Skeletal muscle satellite cell (primary cell): Measurements from ENCODE around the gene RASAL2.
A peak's percentile ranks its signal among the peaks of the same experiment; 100 is the strongest.

ENCODE experiments used
- H3K27me3 ChIP-seq: 2 replicates; pipeline ENCODE4 v1.7.0; 2013; ENCODE audit warnings: low read length; ENCODE audit not compliant: control insufficient read depth, insufficient read depth
- H3K36me3 ChIP-seq: 2 replicates; pipeline ENCODE4 v1.7.0; 2013; ENCODE audit warnings: mild to moderate bottlenecking, control low read depth, low read length; ENCODE audit not compliant: insufficient read depth
- H3K4me1 ChIP-seq: 2 replicates; pipeline ENCODE4 v1.7.0; 2013; ENCODE audit warnings: low read length; ENCODE audit not compliant: control insufficient read depth, insufficient read depth
- H3K4me2 ChIP-seq: 2 replicates; pipeline ENCODE4 v1.7.0; 2013; ENCODE audit warnings: mild to moderate bottlenecking, low read length
- H3K4me3 ChIP-seq: 2 replicates; pipeline ENCODE4 v1.7.0; 2013; ENCODE audit warnings: low read length
- H3K9ac ChIP-seq: 2 replicates; pipeline ENCODE4 v1.7.0; 2013; ENCODE audit warnings: mild to moderate bottlenecking, low read depth, low read length, moderate library complexity
- H3K9me3 ChIP-seq: replicated peaks from 2 replicates; pipeline ENCODE4 v1.7.0; 2013; ENCODE audit warnings: mild to moderate bottlenecking, control low read depth, low read length

RASAL2 gene

GRCh38 chr1:178450871-178451270 is 357.0 kb downstream of the RASAL2 start:
- Histone ChIP-seq H3K4me1 (peaks cover 13% of the 10 kb centered on the region), H3K36me3 (peaks cover 24% of the 10 kb centered on the region), H3K9me3 (no peaks in the 10 kb centered on the region), H3K9ac (no peak overlapping the region), H3K27me3 (no peaks in the 10 kb centered on the region), H3K4me2 (no peak overlapping the region), H3K4me3 (no peak overlapping the region)

GRCh38 chr1:178451529-178451928 is 357.6 kb downstream of the RASAL2 start:
- H3K36me3 ChIP-seq, result peaks cover 25% of the 10 kb centered on the region
- no peaks in the 10 kb centered on the region for H3K9me3 ChIP-seq
- H3K9ac ChIP-seq, result no peak overlapping the region
- no peaks in the 10 kb centered on the region for H3K27me3 ChIP-seq
- H3K4me2 ChIP-seq, result peak overlapping the region; percentile 23
- peaks cover 13% of the 10 kb centered on the region for H3K4me1 ChIP-seq
- H3K4me3 ChIP-seq, result no peak overlapping the region

GRCh38 chr1:178452013-178452412 is 358.1 kb downstream of the RASAL2 start:
- peaks cover 13% of the 10 kb centered on the region for H3K4me1 ChIP-seq
- no peaks in the 10 kb centered on the region for H3K9me3 ChIP-seq
- H3K9ac ChIP-seq, result no peak overlapping the region
- H3K4me2 ChIP-seq, result no peak overlapping the region
- no peak overlapping the region for H3K4me3 ChIP-seq
- H3K27me3 ChIP-seq, result no peaks in the 10 kb centered on the region
- peaks cover 24% of the 10 kb centered on the region for H3K36me3 ChIP-seq

GRCh38 chr1:178456472-178456871 is 362.6 kb downstream of the RASAL2 start:
- Histone ChIP-seq H3K4me3 (no peak overlapping the region), H3K4me1 (peaks cover 5% of the 10 kb centered on the region), H3K9ac (no peak overlapping the region), H3K36me3 (peaks cover 40% of the 10 kb centered on the region), H3K27me3 (no peaks in the 10 kb centered on the region), H3K4me2 (no peak overlapping the region), H3K9me3 (no peaks in the 10 kb centered on the region)

- no peaks in the 10 kb centered on the region for H3K9me3 ChIP-seq
- H3K4me1 ChIP-seq, result no peaks in the 10 kb centered on the region
- no peak overlapping the region for H3K4me3 ChIP-seq
- no peak overlapping the region for H3K4me2 ChIP-seq
- H3K27me3 ChIP-seq, result no peaks in the 10 kb centered on the region
- no peak overlapping the region for H3K9ac ChIP-seq
- peaks cover 34% of the 10 kb centered on the region for H3K36me3 ChIP-seq
These were observed 363.7 kb downstream of the RASAL2 start for GRCh38 chr1:178457651-178458050.

GRCh38 chr1:178458203-178458602 is 364.3 kb downstream of the RASAL2 start:
- Histone ChIP-seq H3K4me3 (no peak overlapping the region), H3K9ac (no peak overlapping the region)

GRCh38 chr1:178461104-178461503 is 367.2 kb downstream of the RASAL2 start:
- H3K4me2 ChIP-seq, result no peak overlapping the region
- H3K27me3 ChIP-seq, result no peaks in the 10 kb centered on the region
- H3K4me3 ChIP-seq, result no peak overlapping the region
- no peaks in the 10 kb centered on the region for H3K9me3 ChIP-seq
- H3K36me3 ChIP-seq, result peaks cover 33% of the 10 kb centered on the region
- no peak overlapping the region for H3K9ac ChIP-seq
- H3K4me1 ChIP-seq, result peaks cover 16% of the 10 kb centered on the region

More at GRCh38 chr1:178458203-178458602, 364.3 kb downstream of the RASAL2 start:
- no peaks in the 10 kb centered on the region for H3K4me1 ChIP-seq
- H3K4me2 ChIP-seq, result no peak overlapping the region
- no peaks in the 10 kb centered on the region for H3K27me3 ChIP-seq
- peaks cover 31% of the 10 kb centered on the region for H3K36me3 ChIP-seq
- no peaks in the 10 kb centered on the region for H3K9me3 ChIP-seq

- H3K4me1 ChIP-seq, result peaks cover 16% of the 10 kb centered on the region
- H3K4me2 ChIP-seq, result no peak overlapping the region
- no peaks in the 10 kb centered on the region for H3K27me3 ChIP-seq
- H3K9me3 ChIP-seq, result no peaks in the 10 kb centered on the region
- H3K4me3 ChIP-seq, result no peak overlapping the region
- H3K36me3 ChIP-seq, result peaks cover 33% of the 10 kb centered on the region
- H3K9ac ChIP-seq, result no peak overlapping the region
These were observed 367.8 kb downstream of the RASAL2 start for GRCh38 chr1:178461701-178462100.

- Histone ChIP-seq H3K27me3 (no peaks in the 10 kb centered on the region), H3K4me1 (peaks cover 16% of the 10 kb centered on the region), H3K9ac (no peak overlapping the region), H3K36me3 (peaks cover 26% of the 10 kb centered on the region), H3K4me3 (no peak overlapping the region), H3K4me2 (no peak overlapping the region), H3K9me3 (no peaks in the 10 kb centered on the region)
These were observed 370.2 kb downstream of the RASAL2 start for GRCh38 chr1:178464141-178464540.

- peaks cover 16% of the 10 kb centered on the region for H3K4me1 ChIP-seq
- H3K4me3 ChIP-seq, result no peak overlapping the region
- no peak overlapping the region for H3K4me2 ChIP-seq
- H3K9ac ChIP-seq, result no peak overlapping the region
- peaks cover 30% of the 10 kb centered on the region for H3K36me3 ChIP-seq
- no peaks in the 10 kb centered on the region for H3K27me3 ChIP-seq
- H3K9me3 ChIP-seq, result no peaks in the 10 kb centered on the region
These were observed 370.7 kb downstream of the RASAL2 start for GRCh38 chr1:178464566-178464965.

- Histone ChIP-seq H3K4me2 (no peak overlapping the region), H3K36me3 (peaks cover 30% of the 10 kb centered on the region), H3K27me3 (no peaks in the 10 kb centered on the region), H3K9me3 (no peaks in the 10 kb centered on the region), H3K9ac (no peak overlapping the region), H3K4me1 (peaks cover 16% of the 10 kb centered on the region), H3K4me3 (no peak overlapping the region)
These were observed 371.1 kb downstream of the RASAL2 start for GRCh38 chr1:178465011-178465410.

GRCh38 chr1:178467837-178468236 is 373.9 kb downstream of the RASAL2 start:
- Histone ChIP-seq H3K4me2 (no peak overlapping the region), H3K4me3 (no peak overlapping the region), H3K36me3 (peaks cover 34% of the 10 kb centered on the region), H3K27me3 (no peaks in the 10 kb centered on the region), H3K9me3 (no peaks in the 10 kb centered on the region), H3K4me1 (peaks cover 16% of the 10 kb centered on the region), H3K9ac (no peak overlapping the region)
